ENCODE measurements around the gene PTCH2. TPM values are rescaled to one million over a fixed set of nuclear protein-coding genes. Genes with fewer than 3 reads are reported as not detected.
A peak's percentile ranks its signal among the peaks of the same experiment; 100 is the strongest.

PTCH2 gene
- total RNA-seq, 1 donor from 2014 or later, result 3.0 TPM

GRCh38 chr1:44788120-44788860, 54.8 kb downstream of the PTCH2 start, which contains the start of gene BEST4:
Gene BEST4 (minus strand): TSS chr1:44788170. CDS start chr1:44787705, 465 bp downstream.
- no peak within 1 kb of the TSS for H3K4me3 Mint-ChIP-seq (ENCODE audit: low read depth)
- no peak within 1 kb of the TSS for H3K27ac Mint-ChIP-seq
- no peaks in the 10 kb centered on the region for H3K36me3 Mint-ChIP-seq (ENCODE audit: insufficient read depth)
- no peak for DNase-seq (ENCODE audit: low spot score, unreplicated experiment)
- peaks cover 4% of the 10 kb centered on the region for H3K27me3 Mint-ChIP-seq
- no peak for TF ChIP-seq CTCF (IDR thresholded peaks at IDR 0.05; ENCODE audit: unreplicated experiment)
- no peaks in the 10 kb centered on the region for H3K9me3 Mint-ChIP-seq (ENCODE audit: low read depth)
- H3K4me1 Mint-ChIP-seq (ENCODE audit: low read depth), result peaks cover 22% of the 10 kb centered on the region

GRCh38 chr1:44787506-44787905, 55.5 kb downstream of the PTCH2 start:
- H3K4me3 Mint-ChIP-seq (ENCODE audit: low read depth), result no peak overlapping the region
- H3K36me3 Mint-ChIP-seq (ENCODE audit: insufficient read depth), result no peaks in the 10 kb centered on the region
- no peak for TF ChIP-seq CTCF (IDR thresholded peaks at IDR 0.05; ENCODE audit: unreplicated experiment)
- H3K4me1 Mint-ChIP-seq (ENCODE audit: low read depth), result peaks cover 22% of the 10 kb centered on the region
- no peaks in the 10 kb centered on the region for H3K9me3 Mint-ChIP-seq (ENCODE audit: low read depth)
- DNase-seq (ENCODE audit: low spot score, unreplicated experiment), result no peak
- H3K27ac Mint-ChIP-seq, result no peak overlapping the region
- H3K27me3 Mint-ChIP-seq, result peaks cover 4% of the 10 kb centered on the region

- peak overlapping the region; percentile 62 for H3K4me3 Mint-ChIP-seq (ENCODE audit: low read depth)
These were observed 56.1 kb downstream of the PTCH2 start for GRCh38 chr1:44786841-44787426.

GRCh38 chr1:44786138-44786840, 56.8 kb downstream of the PTCH2 start:
- peaks cover 4% of the 10 kb centered on the region for H3K36me3 Mint-ChIP-seq (ENCODE audit: insufficient read depth)
- peaks cover 18% of the 10 kb centered on the region for H3K4me1 Mint-ChIP-seq (ENCODE audit: low read depth)
- H3K9me3 Mint-ChIP-seq (ENCODE audit: low read depth), result no peaks in the 10 kb centered on the region
- DNase-seq (ENCODE audit: low spot score, unreplicated experiment), result peak; percentile 82
- H3K27ac Mint-ChIP-seq, result peak overlapping the region; percentile 94
- peak; percentile 98 for TF ChIP-seq CTCF (IDR thresholded peaks at IDR 0.05; ENCODE audit: unreplicated experiment)
- H3K4me3 Mint-ChIP-seq (ENCODE audit: low read depth), result peak overlapping the region; percentile 62
- peaks cover 4% of the 10 kb centered on the region for H3K27me3 Mint-ChIP-seq

More at GRCh38 chr1:44786841-44787426, 56.1 kb downstream of the PTCH2 start:
- peak overlapping the region; percentile 94 for H3K27ac Mint-ChIP-seq
- H3K27me3 Mint-ChIP-seq, result peaks cover 4% of the 10 kb centered on the region
- H3K9me3 Mint-ChIP-seq (ENCODE audit: low read depth), result no peaks in the 10 kb centered on the region
- H3K36me3 Mint-ChIP-seq (ENCODE audit: insufficient read depth), result no peaks in the 10 kb centered on the region
- DNase-seq (ENCODE audit: low spot score, unreplicated experiment), result no peak
- no peak for TF ChIP-seq CTCF (IDR thresholded peaks at IDR 0.05; ENCODE audit: unreplicated experiment)
- H3K4me1 Mint-ChIP-seq (ENCODE audit: low read depth), result peaks cover 22% of the 10 kb centered on the region

- H3K27me3 Mint-ChIP-seq, result peaks cover 4% of the 10 kb centered on the region
- peaks cover 6% of the 10 kb centered on the region for H3K36me3 Mint-ChIP-seq (ENCODE audit: insufficient read depth)
- H3K4me3 Mint-ChIP-seq (ENCODE audit: low read depth), result peak overlapping the region; percentile 63
- no peak for DNase-seq (ENCODE audit: low spot score, unreplicated experiment)
- TF ChIP-seq CTCF (IDR thresholded peaks at IDR 0.05; ENCODE audit: unreplicated experiment), result no peak
- peaks cover 16% of the 10 kb centered on the region for H3K4me1 Mint-ChIP-seq (ENCODE audit: low read depth)
- H3K9me3 Mint-ChIP-seq (ENCODE audit: low read depth), result no peaks in the 10 kb centered on the region
- no peak overlapping the region for H3K27ac Mint-ChIP-seq
These were observed 57.4 kb downstream of the PTCH2 start for GRCh38 chr1:44785501-44786137.
